Left colon (tissue), 2 donors: ENCODE measurements around the gene GDI2. TPM values are rescaled to one million over a fixed set of nuclear protein-coding genes. Genes with fewer than 3 reads are reported as not detected.
"Not testable (repeated sequence)": the region's sequence is repeated elsewhere in the genome, so short reads cannot be mapped to it uniquely, and the experiment has no call there.

Source experiments
- ATAC-seq: fragments of 200-7000 bp; cut with Tn5 transposase; one replicate; pipeline ENCODE4 v1.9.1; 2020; ENCODE audit warnings: mild to moderate bottlenecking, moderate library complexity
- DNase-seq, 2 donors: peaks; one replicate each; pipeline ENCODE4 v3.0.0-alpha.2; 2020
- intact Hi-C, 2 donors: fragments of 100-400 bp; cut with DNase I in 1 of 2; cut with micrococcal nuclease in 1 of 2; formaldehyde crosslinking; loops; one replicate each; pipeline versions ENCODE4 v1.11.2 to v1.14.0; 2022; cut with DNase I, micrococcal nuclease
- long read RNA-seq: library from polyadenylated mRNA; unstranded; transcript quantifications from one replicate; pipeline ENCODE4 v2.0.0, GENCODE V29; 2021
- total RNA-seq, 2 donors: library from RNA; stranded (reverse); fragmentation: NEBNext Ultra II Directional; extraction: Animal tissue kit (Norgen Biotek cat#: 25700); gene quantifications; one replicate each; pipeline ENCODE4 v1.2.1, GENCODE V29; 2021
- donor health status: DM: no; HTN: no; CAD: no.
- donor health status: DM: yes; HTN: yes; CAD: no.

Gene GDI2
- 100 to 1,000 TPM; 211 to 218 TPM for total RNA-seq
- long read RNA-seq, transcript GDI2-202 (10 exons, 1,408 nt) = minor isoform, 12 of 459 reads
- long read RNA-seq, transcript GDI2-203 (11 exons, 2,412 nt) = major isoform, 413 of 459 reads
- long read RNA-seq, partial matches to known transcripts = 20 of 459 reads
- long read RNA-seq, other reads (novel, unspliced or antisense) = 14 of 459 reads

DNA sequence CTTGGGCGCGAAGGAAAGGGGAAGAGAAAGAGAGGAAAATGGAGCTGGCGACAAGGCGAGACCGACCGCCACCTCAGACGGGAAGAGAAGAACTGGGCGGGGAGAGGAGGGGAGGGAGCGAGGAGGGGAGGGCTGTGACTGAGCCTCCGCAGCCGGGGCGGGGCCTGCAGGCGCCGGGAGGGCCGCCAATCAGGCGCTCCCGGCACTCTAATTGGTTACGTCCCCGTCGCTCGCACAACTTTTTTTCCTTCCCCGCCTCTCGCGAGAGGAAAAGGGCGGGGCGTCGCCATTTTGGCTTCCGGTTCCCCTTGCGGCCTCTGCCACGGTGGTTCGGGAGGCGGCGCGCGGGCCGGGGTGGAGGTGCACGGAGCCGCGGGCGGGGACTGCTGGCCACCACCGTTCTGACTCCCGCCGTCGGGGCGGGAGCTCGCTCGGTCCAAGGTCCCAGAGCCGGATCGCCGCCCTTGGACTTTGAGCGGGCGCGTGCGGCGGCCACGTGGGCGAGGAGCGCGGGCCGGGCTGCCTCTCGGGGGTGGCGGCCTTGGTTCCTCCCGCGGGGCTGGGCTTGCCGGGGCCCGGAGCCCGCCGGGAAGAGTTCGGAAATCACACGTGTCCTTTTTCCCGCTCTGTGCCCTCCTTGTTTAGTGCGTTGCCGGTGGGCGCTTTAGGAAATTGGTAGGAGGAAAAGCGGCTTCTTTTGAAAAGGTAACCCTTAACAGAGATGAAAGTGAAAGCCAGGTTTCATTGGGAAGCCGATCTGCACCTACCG is at the start of gene GDI2:
GDI2 (minus strand) TSS at position 94 of the 769 bp plus-strand sequence. CDS start 176 bp downstream, outside the sequence.
- ATAC-seq = peak; percentile 89
- intact Hi-C loops = loop anchor here in 1 of 2 donors (10.0 kb wide), 1 partner anchor 61 kb away; no protein-coding TSS in a partner anchor
- peak; percentile 95 to 97 for DNase-seq

DNA sequence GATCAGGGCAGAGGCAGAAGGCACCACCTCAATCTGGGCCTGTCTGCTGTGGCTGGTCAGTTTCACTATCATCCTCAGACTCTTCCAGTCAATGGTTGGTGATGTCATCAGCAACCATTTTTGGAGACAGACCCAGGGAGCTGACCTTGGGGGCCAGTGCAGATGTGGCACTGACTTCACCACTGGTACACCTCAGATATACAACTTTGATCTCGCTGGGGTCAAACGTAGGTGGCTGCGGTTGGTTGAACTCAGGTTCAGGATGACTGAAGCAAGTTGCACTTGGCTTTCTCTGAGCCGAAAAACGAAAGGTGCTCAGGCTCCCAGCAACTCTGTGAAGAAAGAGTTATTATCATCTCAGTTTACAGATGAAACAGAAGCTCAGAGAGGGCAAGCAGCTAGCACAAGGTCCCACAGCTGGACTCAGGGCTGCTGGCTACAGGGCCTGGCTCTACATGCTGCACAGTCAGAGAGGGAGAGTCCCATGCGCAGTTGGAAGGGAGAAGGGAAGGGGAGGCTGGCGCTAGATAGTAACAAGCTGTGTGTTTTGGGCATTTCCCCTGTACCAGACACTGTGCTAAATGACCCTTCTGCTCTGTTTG is 49.2 kb upstream of the GDI2 start:
- ATAC-seq (no peak), DNase-seq (no peak)
- intact Hi-C loops = no loop called here

DNA sequence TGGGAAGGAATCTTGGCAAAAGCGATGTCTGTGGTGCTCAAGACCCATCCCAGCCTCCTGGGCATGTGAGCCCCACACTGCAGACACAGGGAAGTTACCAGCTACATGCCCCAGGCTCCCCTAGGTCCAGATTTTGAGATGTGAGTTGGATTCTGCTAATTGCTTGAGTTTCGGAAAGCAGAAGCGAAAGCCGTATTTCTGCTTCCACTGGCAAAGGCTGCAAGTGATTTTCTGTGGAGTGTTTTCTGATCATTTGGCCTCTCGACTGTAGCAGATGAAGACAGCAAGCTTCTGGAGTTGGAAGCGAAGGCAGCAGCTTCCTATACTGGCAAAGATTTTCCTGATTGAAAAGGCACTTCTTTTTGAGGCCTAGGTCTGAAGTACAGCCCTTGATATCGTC is 46.8 kb upstream of the GDI2 start:
- ATAC-seq (no peak), DNase-seq (no peak)
- intact Hi-C loops = no loop called here

DNA sequence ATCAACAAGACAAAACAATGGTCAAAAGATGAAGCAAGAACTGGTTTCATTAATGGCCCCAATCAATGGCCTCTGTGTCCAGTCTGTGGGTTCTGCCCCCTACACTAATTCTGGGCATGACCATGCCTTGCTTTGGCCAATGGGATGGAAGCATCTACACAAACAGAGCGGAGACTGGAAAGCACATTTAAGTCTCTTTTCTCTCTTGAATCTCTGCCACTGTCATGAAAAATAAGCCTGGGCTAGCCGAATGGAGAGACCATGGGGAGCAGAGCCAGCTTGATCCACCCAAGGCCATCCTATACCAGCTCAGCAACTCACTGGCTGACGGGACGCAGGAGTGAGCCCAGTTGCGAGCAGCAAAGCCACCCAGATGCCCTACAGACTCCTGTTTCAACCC is 45.6 kb upstream of the GDI2 start:
- intact Hi-C loops = no loop called here

DNA sequence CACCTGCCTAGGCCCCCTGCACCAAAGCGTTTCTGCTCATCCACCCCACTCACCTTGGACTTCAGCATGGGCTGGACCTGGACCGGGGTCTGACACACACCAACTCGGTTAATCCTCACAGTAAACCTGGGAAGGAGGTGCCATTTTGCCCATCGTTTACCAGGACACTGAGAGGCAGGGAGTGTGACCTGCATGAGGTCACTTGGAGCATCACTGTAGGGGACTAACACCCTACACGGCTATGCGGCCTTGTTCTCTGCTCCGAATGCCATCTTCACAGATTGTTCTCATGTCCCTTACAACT is 43.4 kb upstream of the GDI2 start:
- intact Hi-C loops = no loop called here
- no peak for ATAC-seq
- DNase-seq = no peak

More for the DNA sequence above, 45.6 kb upstream of the GDI2 start:
- no peak for ATAC-seq
- no peak for DNase-seq

DNA sequence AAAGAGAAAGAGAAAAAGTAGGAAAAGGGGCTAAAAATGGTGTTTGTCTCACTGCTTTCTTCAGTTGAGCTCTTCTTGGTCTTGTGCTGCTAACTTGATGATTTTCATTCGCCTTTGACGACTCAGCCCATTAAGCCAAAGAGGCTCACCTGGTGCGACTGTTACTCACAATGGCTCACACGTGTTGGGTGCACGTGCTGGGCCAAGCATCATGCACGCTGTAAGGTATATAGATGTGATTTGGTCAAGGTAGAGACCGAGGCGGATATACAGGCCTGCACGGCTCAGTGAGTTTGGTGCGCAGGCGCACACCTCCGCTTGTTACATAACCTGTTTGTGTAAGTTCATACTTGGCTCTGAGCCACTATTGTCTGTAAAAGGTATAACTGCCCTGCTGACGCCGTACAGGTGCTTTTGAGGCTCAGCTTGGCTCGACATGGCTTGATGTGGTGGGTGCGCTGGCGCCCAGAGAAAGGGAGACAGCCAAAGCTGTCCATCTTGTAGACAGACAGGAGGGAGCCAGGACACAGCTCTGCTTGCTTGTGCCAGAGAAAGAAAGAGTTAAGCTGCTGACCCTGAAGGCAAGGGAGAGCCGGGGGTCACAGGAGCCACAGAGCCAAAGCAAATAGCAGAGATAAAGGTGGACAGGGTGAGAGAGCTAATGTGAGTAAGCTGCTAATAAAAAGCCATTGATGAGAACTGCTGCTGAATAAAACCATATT is 42.9 kb upstream of the GDI2 start:
- DNase-seq (no peak), ATAC-seq (no peak)

DNA sequence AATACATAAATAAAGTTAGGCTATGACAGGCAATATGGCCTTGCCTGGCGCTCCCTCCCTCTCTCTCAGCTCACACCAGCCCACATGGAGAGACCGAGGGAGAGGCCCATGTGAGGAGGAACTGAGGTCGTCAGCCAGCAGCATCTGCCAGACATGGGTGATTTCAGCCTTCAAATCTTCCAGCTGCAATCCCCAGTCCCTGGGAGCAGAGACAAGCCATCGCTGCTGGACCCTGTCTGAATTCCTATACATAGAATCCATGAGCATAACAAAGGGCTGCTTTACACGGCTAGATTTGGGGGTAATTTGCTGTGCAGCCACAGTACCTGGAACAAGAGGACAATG is 40.9 kb upstream of the GDI2 start:
- intact Hi-C loops = no loop called here
- ATAC-seq (no peak), DNase-seq (no peak)

More for the DNA sequence above, 42.9 kb upstream of the GDI2 start:
- intact Hi-C loops = no loop called here

DNA sequence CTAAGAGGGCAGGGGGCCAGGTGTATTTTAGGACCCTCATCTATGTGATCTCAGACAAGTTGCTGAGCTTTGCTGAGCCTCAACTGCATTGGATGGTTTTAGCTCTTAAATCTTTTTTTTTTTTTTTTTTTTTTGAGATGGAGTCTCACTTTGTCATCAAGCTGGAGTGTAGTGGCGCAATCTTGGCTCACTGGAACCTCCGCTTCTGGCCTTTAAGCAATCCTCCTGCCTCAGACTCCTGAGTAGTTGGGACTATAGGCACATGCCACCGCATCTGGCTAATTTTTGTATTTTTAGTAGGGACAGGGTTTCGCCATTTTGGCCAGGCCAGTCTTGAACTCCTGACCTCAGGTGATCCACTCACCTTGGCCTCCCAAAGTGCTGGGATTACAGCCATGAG is 33.4 kb upstream of the GDI2 start:
- intact Hi-C loops, ATAC-seq, DNase-seq: not testable (repeated sequence)

DNA sequence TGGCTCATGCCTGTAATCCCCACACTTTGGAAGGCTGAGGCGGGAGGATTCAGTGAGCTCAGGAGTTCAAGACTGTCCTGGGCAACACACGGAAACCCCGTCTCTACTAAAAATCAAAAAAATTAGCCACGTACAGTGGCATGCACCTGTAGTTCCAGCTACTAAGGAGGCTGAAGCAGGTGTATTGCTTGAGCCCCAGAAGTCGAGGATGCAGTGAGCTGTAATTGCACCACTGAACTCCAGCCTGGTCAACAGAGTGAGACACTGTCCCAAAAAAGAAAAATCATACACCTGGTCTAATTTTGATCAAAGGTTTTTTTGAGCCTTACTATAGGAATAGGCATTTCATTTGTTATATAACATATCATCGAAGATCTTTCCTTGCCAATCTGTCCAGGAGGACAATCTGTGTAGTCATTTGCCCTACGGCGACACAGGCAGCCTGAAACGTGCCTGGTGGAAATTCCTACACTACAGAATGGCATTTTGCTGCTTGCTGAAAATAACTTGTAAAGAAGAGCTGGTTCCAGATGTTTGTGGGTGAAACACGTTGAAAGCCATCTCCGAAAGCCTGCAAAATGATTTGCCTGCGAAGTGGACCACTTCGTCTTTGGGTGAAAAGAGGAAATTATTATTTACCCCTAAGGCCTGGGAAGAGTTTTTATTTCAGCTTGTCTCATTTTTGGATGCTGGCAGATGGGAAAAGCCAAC is 31.3 kb upstream of the GDI2 start:
- DNase-seq (no peak), ATAC-seq (no peak)
- intact Hi-C loops = no loop called here

DNA sequence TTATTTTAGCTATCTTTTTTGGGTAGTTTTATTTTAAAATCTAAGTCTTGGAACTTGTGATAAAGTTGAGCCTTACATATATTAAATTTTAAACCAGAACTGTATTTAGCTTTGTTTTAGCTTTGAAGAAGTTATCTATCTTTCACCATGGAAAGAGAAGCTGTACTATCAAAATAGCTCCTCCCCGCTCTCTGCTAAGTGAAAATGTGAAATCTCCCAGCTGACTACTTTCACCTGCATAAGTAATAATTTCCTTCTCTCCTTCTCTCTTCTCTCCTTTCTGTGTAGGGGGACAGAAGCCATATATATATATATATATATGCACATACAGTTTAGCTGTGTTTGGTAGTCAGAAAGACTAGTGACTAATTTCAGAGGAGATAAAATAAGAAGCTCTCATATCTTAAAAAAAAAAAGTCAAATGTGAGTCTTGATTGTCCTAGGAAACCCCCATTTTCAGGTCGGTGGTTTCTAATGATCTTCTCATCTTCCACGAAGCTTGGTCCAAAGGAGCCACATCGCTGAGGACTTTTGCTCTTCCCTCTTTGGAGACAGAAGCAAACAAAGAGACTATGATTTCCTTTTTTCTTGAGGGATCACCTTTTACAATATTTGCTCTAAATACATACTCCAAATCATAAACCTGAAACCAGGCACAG is 30.6 kb upstream of the GDI2 start:
- intact Hi-C loops = no loop called here
- ATAC-seq (peak; percentile 56), DNase-seq (no peak)

DNA sequence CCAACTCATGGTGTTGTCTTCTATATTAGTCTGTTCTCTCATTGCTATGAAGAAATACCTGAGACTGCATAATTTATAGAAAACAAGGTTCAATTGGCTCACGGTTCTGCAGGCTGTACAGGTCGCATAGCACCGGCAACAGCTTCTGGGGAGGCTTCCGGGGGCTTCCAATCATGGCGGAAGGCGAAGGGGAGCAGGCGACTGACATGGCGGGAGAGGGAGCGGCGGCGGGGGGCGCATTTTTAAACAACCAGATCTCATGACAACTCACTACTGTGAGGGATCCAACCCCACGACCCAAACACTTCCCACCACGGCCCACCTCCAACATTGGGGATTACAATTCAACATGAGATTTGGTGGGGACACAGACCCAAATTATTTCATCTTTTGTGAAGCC is 28.7 kb upstream of the GDI2 start:
- intact Hi-C loops = no loop called here
- ATAC-seq = no peak

DNA sequence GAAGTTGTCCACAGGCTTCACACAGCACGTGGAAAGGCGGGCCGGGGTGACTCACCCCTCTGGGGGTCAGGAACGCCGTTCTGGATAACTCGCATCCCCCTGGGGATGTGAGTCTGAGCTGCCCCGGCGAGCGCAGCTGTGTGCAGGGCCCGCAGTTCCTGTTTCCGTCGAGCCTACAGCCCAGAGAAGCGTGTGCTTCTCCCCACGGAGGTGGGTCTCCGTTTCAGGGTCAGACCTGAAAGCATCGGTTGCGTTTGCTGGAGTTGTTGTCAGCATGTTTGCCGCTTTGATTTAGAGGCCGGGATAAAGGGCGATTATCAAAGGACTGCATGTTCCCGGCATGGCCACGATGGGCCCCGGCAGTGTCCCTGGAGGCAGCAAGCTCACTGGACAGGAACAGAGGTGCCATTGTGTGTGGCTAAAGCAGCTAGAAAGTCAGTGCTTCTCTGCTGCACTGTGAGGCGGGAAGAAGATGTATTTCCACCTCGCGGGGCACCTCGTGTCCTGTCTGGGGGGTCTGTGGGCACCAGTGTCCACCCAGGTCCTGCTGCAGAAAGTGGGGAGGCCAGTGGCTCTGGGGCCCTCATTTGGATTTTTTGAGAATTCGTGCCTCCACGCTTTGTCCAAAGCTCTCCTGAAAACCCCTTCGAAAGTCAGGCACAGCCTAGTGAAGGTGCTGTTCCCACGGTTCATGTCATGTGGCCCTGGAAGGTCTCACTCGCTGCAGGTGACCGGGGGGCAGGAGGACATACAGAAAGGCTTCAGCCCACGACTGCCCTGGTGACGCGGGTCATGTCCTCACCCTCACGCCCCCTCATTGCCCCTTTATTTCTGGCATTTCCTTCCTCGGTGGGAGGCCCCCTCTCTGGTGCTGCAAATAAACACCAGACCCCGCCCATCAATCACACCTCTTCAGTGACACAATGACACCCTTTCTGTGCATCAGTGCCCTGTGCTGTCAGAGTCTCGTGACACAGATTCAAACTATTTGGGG is 27.4 kb upstream of the GDI2 start:
- intact Hi-C loops = no loop called here
- ATAC-seq (no peak), DNase-seq (peak in 1 of 2 donors; percentile 41)

More for the DNA sequence above, 28.7 kb upstream of the GDI2 start:
- no peak for DNase-seq

DNA sequence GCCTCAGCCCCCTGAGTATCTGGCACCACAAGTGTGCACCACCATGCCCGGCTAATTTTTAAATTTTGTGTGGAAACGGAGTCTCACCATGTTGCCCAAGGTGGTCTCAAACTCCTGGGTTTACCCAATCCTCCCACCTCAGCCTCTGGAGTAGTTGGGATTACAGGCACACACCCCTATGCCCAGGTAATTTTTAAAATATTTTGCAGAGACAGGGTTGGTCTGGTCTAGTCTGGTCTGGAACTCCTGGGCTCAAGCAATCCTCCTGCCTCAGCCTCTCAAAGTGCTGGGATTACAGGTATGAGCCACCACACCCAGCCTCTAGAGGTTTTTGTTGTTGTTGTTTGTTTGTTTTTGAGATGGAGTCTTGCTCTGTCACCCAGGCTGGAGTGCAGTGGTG is 22.9 kb upstream of the GDI2 start:
- DNase-seq, intact Hi-C loops, ATAC-seq: not testable (repeated sequence)

DNA sequence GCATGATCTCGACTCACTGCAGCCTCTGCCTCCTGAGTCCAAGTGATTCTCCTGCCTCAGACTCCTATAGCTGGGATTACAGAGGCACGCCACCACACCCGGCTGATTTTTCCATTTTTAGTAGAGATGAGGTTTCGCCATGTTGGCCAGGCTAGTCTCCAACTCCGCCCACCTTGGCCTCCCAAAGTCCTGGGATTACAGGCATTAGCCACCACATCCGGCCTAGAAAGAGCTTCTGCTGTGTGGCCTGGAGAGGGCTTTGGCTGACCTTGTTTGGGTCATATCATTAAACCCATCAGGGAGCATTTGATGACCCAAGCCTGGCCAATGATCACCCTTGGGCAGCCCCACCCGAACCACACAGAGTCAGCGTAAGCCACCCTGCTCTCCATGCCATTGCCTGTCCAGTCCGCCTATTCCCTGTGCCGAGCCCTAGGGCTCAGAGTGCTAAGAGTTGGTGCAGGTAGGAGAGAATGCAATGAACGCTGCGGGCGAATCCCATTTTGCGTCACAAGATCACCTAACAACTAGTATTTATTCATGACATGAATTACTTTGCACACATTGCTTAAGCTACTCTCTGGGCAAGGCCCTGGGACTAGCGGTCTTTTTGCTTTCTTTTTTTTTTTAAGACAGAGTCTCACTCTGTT is 22.3 kb upstream of the GDI2 start:
- DNase-seq = no peak
- intact Hi-C loops = no loop called here
- no peak for ATAC-seq

DNA sequence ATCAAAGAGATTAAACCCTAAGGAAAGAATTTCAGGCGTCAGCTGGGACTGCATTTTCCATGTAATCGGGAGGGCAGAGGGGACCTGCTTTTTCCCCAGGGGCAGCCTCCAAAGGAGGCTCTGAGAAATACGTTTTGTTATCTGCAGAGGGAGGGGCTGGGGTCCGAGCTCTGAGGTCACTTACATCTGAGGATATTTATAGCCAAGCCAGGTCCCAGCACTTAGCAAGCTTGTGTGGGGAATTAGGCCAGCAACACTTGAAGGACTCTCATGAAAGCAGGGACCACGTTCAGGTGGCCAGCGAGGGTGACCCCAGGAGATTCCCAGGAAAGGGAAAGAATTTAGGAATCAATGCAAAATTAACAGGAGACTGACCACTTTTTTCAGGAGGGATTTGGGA is 20.6 kb upstream of the GDI2 start:
- intact Hi-C loops = no loop called here
- ATAC-seq = no peak
- no peak for DNase-seq

DNA sequence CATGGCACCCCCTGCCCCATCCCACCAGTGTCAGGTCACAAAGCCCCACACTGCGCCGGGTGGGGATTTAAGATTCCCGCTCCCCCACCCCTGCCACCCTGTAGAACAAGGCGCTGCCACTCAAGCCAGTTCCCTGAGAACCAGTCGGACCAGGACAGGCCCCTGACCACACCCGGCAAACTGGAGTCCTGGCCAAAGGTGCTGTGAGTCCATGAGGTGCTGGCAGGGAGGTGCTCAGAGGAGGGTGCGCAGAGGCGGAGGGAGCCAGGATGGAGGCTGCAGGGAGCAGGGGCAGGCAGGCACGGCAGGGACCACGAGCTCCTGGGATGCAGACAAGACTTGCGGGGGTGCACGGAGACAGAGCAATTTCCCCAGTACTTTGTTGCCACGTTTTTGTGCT is 19.7 kb upstream of the GDI2 start:
- intact Hi-C loops = no loop called here
- ATAC-seq = peak; percentile 100
- DNase-seq = peak; percentile 79 to 86

DNA sequence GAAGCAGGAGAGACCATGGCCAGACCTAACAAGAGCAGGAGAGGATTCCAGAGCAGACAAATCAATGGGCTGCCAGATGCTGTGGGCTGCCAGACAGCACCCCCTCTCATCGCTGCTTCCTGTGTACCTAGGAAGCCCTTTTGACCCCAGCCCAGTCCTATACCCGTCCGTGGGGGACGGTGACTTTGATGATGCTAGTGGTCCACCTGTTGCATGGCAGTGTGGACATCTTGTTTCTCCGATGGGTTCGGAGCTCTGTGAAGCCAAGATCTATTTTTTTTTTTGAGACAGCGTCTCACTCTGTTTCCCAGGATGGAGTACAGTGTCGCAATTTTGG is 18.2 kb upstream of the GDI2 start:
- no peak for DNase-seq
- intact Hi-C loops = no loop called here
- no peak for ATAC-seq
